GM08714 (cell line): ENCODE results near the gene SPATA46.

Experiments
- H3K4me3 ChIP-seq: fragments of 200-500 bp; sonication (Bioruptor generic); 2 replicates; pipeline ENCODE4 v1.5.1; 2014; ENCODE audit warnings: mild to moderate bottlenecking, low read length, inconsistent platforms
- ZNF274 ChIP-seq: IDR thresholded peaks from 2 replicates; pipeline ENCODE4 v1.6.1; 2012; ENCODE audit warnings: mild to moderate bottlenecking, low read depth, low read length

Gene SPATA46

DNA sequence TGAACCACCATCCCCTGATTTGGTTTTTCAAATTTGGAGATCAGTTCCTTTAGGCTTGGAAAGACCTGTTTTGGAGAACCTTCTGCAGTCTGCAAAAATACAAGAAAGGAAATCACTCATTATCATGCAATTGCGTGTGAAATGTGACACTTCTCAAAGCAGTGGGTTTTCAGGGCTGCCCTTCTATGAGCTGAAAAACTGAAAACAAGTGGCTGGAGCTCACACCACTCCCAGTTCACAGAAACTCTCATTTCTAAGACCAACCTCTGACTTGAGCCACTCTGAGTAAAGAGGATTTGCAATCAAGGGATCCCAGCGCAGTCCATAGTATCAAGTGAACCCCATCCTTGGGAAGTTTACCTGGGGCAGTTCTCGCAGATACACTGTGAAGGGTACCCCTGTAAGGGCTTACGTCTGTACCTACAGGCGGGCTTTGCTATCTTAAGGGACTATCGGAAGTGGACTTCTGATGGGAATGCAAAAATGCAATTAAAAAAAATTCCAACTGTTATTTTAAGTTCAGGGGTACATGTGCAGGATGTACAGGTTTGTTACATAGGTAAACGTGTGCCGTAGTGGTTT lies 22.4 kb upstream of the SPATA46 start:
- TF ChIP-seq ZNF274, result no peak
- H3K4me3 ChIP-seq, result no peak overlapping the region

DNA sequence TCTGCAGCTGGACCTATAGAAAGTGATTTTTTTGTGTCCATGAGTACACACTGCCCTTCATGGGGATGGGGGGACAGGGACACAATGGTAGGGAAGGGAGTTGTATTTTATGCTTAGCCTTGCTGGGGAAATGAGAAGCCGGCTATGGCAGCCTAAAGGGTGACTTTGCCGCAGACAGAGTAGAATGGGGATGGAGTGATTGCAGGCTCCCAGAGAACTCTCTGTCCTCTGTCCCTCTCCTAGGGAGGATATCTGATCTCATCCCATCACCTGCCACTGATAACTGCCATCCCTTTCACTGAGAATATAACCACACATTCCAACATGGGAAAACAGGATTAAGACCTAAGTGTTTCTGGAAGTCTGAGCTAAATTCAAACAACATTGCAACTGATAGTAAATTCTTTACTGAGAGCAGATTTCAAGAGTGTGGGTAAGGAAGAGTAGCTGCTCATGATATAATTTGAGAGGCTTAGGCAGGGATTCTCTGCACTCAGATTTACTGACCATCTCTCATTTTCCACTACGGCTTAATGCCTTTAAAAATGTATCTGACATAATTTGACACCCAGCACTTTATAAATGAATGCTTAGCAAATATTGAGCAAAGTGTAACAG lies 21.4 kb upstream of the SPATA46 start:
- TF ChIP-seq ZNF274, result no peak
- no peak overlapping the region for H3K4me3 ChIP-seq

- TF ChIP-seq ZNF274, result no peak
These were observed 20.4 kb upstream of the SPATA46 start for GRCh38 chr1:162397039-162397448.

DNA sequence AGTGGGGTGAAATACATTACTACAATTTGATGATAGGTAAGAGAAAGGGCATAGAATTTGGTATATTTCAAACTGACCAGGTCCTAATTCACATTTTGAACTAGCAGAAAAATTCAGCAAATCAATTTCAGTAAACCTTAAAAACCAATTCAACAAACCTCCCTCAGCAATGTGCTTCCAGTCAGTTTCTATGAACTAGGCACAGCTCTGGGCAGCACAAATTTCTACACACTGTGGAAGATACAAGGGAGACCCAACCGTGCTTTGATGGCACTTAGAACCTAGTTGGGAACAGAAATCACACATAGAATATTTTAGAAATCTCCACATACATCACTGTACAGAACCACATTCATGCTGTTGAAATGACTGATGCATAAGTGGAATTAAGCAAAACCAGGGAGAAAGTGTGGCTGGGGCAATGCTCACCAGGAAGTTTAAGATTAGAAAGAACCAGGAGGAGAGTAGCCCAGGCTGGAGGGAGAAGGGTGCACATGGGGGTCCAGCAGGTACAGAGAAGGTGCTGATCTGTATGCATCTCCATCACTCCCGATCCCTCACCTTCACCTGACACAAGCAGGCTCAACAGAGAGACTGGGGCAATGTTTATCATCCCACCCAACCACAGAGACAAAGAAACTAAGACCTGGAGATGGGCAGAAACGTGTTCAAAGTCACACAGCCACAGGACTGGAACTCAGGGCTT lies 19.7 kb upstream of the SPATA46 start:
- TF ChIP-seq ZNF274, result no peak
- H3K4me3 ChIP-seq, result no peak overlapping the region

More at GRCh38 chr1:162397039-162397448, 20.4 kb upstream of the SPATA46 start:
- no peak overlapping the region for H3K4me3 ChIP-seq

DNA sequence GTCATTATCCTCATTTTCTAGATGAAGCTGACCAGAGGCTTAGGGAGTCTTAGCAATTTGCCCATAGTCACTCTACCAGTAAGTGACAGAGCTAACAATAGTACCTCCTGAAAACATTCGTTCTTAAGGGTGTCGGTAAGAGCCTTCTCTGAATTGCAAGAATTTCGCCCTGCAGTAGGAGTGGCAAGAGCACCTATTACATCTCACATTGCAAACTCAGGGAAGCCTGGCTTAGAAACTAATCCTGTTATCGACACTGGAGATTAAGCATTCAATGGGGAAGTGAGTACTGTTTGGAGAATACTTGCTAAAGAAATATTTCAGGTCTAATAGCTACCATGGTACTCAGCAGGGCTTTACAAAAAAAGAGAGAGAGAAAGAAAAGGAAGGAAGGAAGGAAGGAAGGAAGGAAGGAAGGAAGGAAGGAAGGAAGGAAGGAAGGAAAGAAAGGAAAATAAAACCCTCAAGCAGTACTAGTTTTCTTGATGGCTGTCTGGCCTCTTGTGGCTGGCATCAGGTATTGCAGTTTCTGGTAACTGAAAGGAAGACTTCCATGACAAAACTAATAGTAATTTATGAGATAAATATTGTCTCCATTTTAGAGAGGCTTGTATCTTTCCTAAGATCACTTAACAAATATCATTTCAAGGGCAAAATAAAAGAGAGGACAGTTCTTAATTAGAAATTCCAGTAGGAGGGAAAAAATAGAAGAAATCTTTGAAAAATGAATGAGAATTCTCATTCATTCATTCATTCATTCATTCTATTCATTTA lies 15.3 kb upstream of the SPATA46 start:
- no peak overlapping the region for H3K4me3 ChIP-seq
- no peak for TF ChIP-seq ZNF274

- H3K4me3 ChIP-seq, result no peak overlapping the region
- no peak for TF ChIP-seq ZNF274
These were observed 13.9 kb upstream of the SPATA46 start for GRCh38 chr1:162390396-162391185.

DNA sequence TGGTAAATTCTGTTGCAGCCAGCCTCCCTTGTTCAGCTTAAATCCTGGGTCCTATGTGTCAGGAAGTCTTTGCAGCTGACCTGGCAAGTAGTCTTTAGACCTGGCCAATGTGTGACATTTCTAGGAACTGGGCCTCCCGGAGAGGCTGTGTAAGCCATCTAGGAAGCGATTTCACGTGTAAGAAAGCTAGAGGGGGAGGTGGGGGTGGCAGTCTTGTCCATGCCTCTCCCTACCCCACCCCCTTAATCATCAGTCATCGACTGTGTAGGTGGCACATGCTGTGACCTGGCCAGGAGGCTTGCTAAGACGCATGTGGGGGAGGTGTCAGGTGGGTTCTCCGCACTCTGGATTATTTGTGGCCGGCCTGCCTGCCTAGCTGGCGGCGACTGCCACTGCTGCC lies 13.3 kb upstream of the SPATA46 start:
- no peak overlapping the region for H3K4me3 ChIP-seq
- no peak for TF ChIP-seq ZNF274

DNA sequence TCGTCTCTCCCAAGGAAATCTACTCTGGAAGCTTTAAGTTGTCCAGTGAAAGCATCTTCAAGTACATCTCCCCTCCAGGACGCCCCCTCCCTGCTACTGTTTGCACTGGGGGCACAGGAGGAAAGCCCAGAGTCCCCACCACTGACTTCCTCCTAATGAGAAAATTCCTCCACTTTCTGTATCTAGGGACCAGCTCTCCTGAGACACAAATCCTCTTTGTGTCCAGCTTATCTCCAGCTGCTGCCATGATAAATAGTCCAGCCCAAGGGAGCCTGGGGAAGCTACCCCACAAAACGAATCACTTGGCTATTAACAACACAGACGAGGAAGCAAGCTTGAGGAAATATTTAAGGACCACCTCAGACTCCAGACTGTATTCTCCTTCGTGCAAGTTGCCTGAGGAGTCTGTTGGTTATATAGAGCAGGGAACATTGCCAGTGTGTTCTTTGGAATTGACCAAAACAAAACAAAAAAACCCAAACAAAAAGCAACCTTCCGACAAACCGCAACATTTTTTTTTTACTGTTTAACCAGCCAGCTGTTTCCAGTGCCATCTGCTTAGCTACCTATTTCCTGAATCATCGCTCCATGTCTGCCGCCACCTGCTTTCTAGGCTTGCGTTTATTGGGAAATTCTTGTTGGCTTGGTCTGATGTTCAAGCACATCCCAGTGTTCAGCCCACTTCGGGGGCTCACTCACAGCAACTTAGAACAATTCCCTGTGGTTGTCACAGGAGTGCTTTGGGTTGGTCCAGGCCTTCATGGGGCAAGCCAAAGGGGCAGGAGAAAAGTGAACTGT lies 12.6 kb upstream of the SPATA46 start:
- TF ChIP-seq ZNF274, result no peak
- no peak overlapping the region for H3K4me3 ChIP-seq

DNA sequence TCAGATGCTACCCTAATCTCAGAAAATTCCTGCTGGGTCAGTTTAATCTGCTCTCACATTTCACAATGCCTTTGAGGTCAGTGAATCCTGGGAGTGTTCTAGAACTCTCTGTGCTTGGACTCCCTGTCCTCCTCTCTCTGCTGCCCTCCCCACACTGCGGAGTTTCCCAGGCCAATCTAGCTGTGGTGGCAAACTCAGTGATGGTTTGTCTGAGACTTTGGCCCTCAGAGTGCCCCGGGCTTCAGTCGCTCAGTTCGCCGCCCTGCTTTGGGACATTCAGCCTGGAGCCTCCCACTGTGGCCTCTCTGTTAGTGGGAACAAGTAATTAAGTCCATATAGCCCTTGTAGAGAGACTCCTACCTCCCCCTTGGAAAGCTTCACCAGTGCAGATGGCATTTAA lies 12.0 kb upstream of the SPATA46 start:
- no peak overlapping the region for H3K4me3 ChIP-seq
- no peak for TF ChIP-seq ZNF274

DNA sequence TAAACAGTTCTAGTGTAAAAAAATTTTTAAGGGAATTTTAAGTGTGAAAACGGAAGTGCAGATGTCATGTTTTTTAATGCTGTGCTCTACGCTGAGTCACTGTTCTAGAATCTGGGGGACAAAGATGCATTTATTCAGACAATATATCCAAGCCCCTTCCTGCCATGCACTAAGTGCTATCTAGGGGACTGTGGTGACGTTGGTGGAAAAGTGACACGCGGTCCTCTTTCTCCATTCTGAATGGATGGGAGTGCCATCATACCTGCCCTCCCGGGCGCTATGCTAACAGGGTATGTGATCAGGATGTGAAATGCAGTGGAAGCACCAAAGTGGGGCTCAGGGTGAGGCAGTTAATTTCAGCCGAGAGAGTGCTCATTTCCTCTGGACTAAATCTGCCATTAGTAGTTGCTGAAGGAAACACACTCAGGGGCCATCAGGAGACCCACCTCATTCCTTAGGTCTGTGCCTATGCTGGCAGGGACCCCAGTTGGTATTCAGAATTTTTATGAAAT lies 11.5 kb upstream of the SPATA46 start:
- no peak for TF ChIP-seq ZNF274

GRCh38 chr1:162387226-162388082 lies 10.8 kb upstream of the SPATA46 start:
- no peak overlapping the region for H3K4me3 ChIP-seq
- TF ChIP-seq ZNF274, result no peak

More for the DNA sequence above, 11.5 kb upstream of the SPATA46 start:
- no peak overlapping the region for H3K4me3 ChIP-seq
